Measurements from ENCODE around the gene DTD1.

Gene DTD1

DNA sequence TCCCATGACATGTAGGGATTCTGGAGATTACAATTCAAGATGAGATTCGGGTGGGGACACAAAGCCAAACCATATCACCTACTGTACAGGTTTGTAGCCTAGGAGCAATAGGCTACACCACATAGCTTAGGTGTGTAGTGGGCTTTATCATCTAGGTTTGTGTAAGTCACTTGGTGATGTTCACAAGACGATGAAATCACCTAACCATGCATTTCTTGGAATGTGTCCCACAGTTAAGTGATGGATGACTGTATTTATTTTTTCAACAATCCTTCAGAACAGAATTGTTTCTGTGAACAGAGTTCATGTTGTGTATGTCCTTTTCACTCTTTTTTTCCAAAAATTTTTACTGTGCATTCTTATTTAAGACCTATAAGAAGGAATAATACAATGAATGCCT is 76.1 kb downstream of the DTD1 start:
- DNase-seq = no peak

GRCh38 chr20:18665135-18665534 is 77.3 kb downstream of the DTD1 start:
- no peak for DNase-seq

- no peak for DNase-seq
These were observed 79.1 kb downstream of the DTD1 start for GRCh38 chr20:18666803-18667415.

DNA sequence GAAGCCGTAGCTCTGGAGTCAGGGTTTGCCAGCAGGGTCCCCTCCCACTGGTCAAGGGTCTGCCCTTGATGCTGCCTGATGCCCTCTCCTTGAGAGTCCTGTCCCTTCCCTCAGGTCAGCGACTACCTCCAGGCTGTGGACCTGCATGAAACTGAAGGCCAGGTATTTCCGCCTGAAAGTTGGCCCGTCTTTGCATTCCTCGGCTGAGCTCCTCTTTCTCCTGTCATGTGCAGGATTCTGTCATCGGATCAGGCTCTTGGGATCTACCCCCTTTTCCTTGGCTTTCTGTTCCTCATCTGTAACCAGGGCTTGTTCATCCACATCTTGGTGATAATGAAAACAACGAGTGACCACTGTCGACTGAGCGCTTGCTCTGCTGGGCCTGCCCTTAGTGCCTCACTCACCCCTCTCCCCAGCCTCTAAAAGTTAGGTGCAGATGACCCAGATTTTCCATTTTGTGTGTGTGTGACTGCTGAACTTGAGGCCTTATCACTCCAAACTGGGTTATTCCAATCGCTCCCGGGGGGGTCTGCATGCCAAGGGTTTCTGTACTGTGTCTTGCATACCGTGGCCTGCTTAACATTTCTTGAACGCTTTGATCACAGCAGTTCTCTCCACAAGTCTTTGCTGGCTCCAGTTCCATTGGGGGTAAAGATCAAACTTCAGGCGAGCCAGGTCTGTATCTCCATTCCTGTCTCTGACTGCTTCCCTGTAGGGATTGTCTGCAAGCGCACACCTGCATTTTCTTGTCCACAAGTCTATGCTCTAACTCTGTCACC is 81.6 kb downstream of the DTD1 start:
- no peak for DNase-seq

- no peak for DNase-seq
These were observed 83.4 kb downstream of the DTD1 start for GRCh38 chr20:18671203-18671710.

- DNase-seq = no peak
These were observed 85.0 kb downstream of the DTD1 start for GRCh38 chr20:18672834-18673233.

- DNase-seq = no peak
These were observed 88.5 kb downstream of the DTD1 start for GRCh38 chr20:18676396-18676795.

DNA sequence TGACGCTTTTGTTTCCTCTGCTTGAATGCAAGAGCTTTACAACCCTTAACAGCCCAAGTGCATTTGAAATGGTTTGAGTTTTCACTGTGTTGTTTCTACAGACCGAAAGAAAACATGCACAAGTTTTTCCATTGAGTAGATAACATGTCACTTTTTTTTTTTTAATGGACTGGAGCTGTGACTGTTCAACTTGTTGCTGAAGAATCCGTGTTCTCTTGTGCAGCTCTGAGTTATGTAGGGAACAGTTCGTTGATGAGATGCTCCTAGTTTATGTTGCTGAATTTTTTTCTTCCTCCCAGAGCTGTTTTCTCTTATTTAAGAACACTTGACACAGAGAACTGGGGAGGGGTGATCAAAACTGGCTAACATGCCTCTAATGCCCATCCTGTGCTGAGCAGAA is 89.3 kb downstream of the DTD1 start:
- DNase-seq = no peak

GRCh38 chr20:18678549-18679419 is 90.9 kb downstream of the DTD1 start:
- DNase-seq = no peak

GRCh38 chr20:18683839-18684238 is 96.0 kb downstream of the DTD1 start:
- no peak for DNase-seq

DNA sequence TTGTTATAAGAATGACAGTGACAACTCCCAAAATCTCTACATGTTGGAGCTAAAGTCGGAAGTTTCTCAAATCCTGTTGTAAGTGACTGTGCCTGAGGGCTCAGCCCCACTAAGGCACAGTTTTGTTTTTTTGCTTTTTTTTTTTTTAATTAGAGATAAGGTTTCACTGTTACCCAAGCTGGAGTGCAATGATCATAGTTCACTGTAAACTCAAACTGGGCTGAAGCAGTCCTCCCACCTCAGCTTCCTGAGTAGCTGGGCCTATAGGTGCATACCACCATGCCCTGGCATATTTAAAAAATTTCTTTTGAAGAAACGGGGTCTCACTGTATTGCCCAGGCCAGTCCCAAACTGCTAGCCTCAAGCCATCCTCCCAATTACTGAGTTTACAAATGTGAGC is 96.9 kb downstream of the DTD1 start:
- DNase-seq = no peak

GRCh38 chr20:18685406-18685805 is 97.6 kb downstream of the DTD1 start:
- no peak for DNase-seq

DNA sequence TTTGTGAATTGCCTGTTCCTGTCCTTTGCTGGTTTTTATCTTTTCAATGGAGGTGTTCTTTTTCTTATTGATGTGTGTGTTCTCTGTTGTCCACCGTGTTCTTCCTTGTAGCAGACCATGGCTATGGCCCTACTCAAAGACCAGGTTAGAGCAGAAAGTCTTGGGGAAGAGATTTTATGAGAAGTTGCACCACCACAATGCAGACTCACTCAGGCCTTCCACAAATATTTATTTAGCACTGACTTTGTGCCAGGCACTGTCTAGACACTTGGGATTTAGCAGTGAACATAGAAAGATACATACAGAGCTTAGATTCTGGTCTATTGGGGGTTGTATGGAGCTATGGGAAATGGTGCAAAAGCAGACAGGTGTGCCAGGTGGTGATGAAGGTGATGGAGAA is 98.8 kb downstream of the DTD1 start:
- no peak for DNase-seq

GRCh38 chr20:18688676-18689075 is 100.8 kb downstream of the DTD1 start:
- DNase-seq = no peak

GRCh38 chr20:18689557-18689956 is 101.7 kb downstream of the DTD1 start:
- no peak for DNase-seq

GRCh38 chr20:18692447-18692846 is 104.6 kb downstream of the DTD1 start:
- no peak for DNase-seq

DNA sequence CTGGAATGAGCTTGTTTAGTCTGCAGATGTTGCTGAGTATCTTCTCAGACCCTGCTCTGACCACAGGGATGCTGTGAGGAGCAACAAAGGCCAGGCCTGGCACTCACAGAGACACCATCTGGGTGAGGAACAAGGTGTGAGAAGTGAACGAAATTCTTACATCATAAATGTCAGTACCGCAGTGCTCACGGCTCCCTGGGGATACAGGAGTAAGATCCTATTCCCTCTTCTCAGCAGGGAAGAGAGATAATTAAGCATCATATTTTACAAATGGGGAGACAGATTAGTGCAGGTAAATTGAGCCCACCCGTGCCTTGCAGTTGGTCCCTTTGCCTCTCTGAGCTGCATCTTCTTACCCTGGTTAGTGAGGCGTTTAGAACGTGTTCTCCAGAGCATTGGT is 106.2 kb downstream of the DTD1 start:
- no peak for DNase-seq

- no peak for DNase-seq
These were observed 107.3 kb downstream of the DTD1 start for GRCh38 chr20:18695175-18695574.

GRCh38 chr20:18698735-18699380 is 111.0 kb downstream of the DTD1 start:
- DNase-seq = no peak

- DNase-seq = no peak
These were observed 114.1 kb downstream of the DTD1 start for GRCh38 chr20:18701969-18702368.

- DNase-seq = no peak
These were observed 114.9 kb downstream of the DTD1 start for GRCh38 chr20:18702736-18703135.

- DNase-seq = no peak
These were observed 117.6 kb downstream of the DTD1 start for GRCh38 chr20:18705490-18705889.

DNA sequence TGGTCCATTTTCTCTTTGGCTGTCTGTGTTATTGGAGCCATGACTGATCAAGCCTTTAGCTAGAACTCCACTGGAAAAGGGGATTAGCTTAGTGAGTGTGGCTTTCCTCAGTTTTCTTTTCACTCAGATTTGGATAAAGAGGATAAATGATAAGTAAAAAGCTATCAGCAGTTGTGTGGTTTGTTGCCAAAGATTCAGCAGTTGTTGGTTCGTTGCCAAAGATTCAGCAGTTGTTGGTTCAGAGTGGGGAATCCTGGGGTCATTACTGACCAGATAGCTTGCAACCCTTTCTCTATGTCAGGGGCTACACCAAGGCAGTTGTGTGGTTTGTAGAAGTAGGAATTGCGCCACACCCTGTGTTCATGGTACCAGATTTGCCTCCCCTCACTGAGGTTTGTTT is 118.1 kb downstream of the DTD1 start:
- DNase-seq = no peak

All from effector CD8-positive, alpha-beta T cell (primary cell).